GM18870 (cell line): ENCODE data around the gene HTT.

ENCODE experiments used
- ATAC-seq: cut with Tn5 transposase; IDR thresholded peaks from one replicate; pipeline ENCODE4 v1.9.1; 2021; ENCODE audit warnings: moderate library complexity; ENCODE audit not compliant: unreplicated experiment

Gene HTT

GRCh38 chr4:3246458-3247398 lies 172.2 kb downstream of the HTT start:
- ATAC-seq: no peak

- ATAC-seq: no peak
Measured at GRCh38 chr4:3247399-3248177, 173.1 kb downstream of the HTT start.

GRCh38 chr4:3248178-3248480 lies 173.6 kb downstream of the HTT start:
- ATAC-seq: no peak

- no peak for ATAC-seq
Measured at GRCh38 chr4:3248811-3249661, 174.6 kb downstream of the HTT start, which contains the start of gene MSANTD1. Gene MSANTD1, plus strand, starts transcription at chr4:3249159. Its CDS starts 64 bp downstream, at chr4:3249223.

GRCh38 chr4:3249711-3250437 lies 175.4 kb downstream of the HTT start:
- ATAC-seq: no peak

- ATAC-seq: no peak
Measured at GRCh38 chr4:3250438-3250955, 176.0 kb downstream of the HTT start.

- no peak for ATAC-seq
Measured at GRCh38 chr4:3250956-3251690, 176.6 kb downstream of the HTT start.

- ATAC-seq: no peak
Measured at GRCh38 chr4:3251691-3252479, 177.4 kb downstream of the HTT start.

GRCh38 chr4:3252480-3252828 lies 178.0 kb downstream of the HTT start:
- ATAC-seq: no peak

- ATAC-seq: no peak
Measured at GRCh38 chr4:3252831-3253641, 178.6 kb downstream of the HTT start.

GRCh38 chr4:3253808-3254207 lies 179.3 kb downstream of the HTT start:
- ATAC-seq: no peak

GRCh38 chr4:3254302-3255131 lies 180.0 kb downstream of the HTT start:
- no peak for ATAC-seq

GRCh38 chr4:3255611-3256186 lies 181.2 kb downstream of the HTT start:
- ATAC-seq: no peak

- ATAC-seq: no peak
Measured at GRCh38 chr4:3256230-3257102, 182.0 kb downstream of the HTT start.

- no peak for ATAC-seq
Measured at GRCh38 chr4:3257103-3257555, 182.6 kb downstream of the HTT start.
